Uterus (tissue), 2 donors: ENCODE data around the gene NEDD4.

Source experiments
- CTCF ChIP-seq, 4 experiments: fragments of 200-600 bp in 2 of 4; fragments of 450-650 bp in 2 of 4; sonication (generic) in 2 of 4; IDR thresholded peaks; one replicate each; pipeline ENCODE4 v1.5.1; 2016 to 2019; ENCODE audit warnings: antibody characterized with exemption in 4 of 4, mild to moderate bottlenecking in 2 of 4, moderate library complexity in 1 of 4
- POLR2A ChIP-seq, 2 donors: fragments of 450-650 bp; IDR thresholded peaks; one replicate each; pipeline ENCODE4 v1.6.1; 2016; ENCODE audit warnings: antibody characterized with exemption in 2 of 2, mild to moderate bottlenecking in 1 of 2, moderate library complexity in 1 of 2

GRCh38 chr15:56019060-56019793 is 25.8 kb upstream of the NEDD4 start:
- no peak for TF ChIP-seq POLR2A (IDR thresholded peaks at IDR 0.05)
- no peak for TF ChIP-seq CTCF (IDR thresholded peaks at IDR 0.05)
